HCT116 (cell line): Measurements from ENCODE around the gene ADGRG4. TPM values are rescaled to one million over a fixed set of nuclear protein-coding genes. Genes with fewer than 3 reads are reported as not detected.

Experiments used
- ATAC-seq: fragments of 200-7000 bp; cut with Tn5 transposase; 2 replicates; pipeline ENCODE4 v1.9.1; 2020; ENCODE audit warnings: mild to moderate bottlenecking, moderate library complexity
- BruUV-seq: library from RNA; stranded (reverse); fragments of 400-500 nt; replicated peaks from 2 replicates; lab custom pipeline; 2021; lab: Mats Ljungman, UMichigan
- CTCF ChIA-PET: fragments of 300-600 bp; sonication (Branson Sonifier 250); formaldehyde crosslinking; loops from one replicate; lab custom pipeline; 2021; ENCODE audit warnings: antibody characterized with exemption; lab: Charles Lee
- POLR2A ChIA-PET: fragments of 300-600, 350-600 bp; sonication (Branson Sonifier 250); formaldehyde crosslinking; loops from one replicate; lab custom pipeline; 2021; ENCODE audit warnings: antibody characterized with exemption; lab: Charles Lee
- RAD21 ChIA-PET, 2 experiments: fragments of 300-600 bp; sonication (Branson Sonifier 250); formaldehyde crosslinking; loops; one replicate each; lab custom pipeline; 2023; ENCODE audit warnings: low total read pairs in 2 of 2; ENCODE audit not compliant: uncharacterized antibody in 2 of 2, unreplicated experiment in 2 of 2, low non-redundant PET in 1 of 2; lab: Charles Lee
- DNase-seq: peaks from one replicate; pipeline ENCODE4 v3.0.0-alpha.2; 2010; ENCODE audit warnings: low read depth, low spot score
- H2AFZ ChIP-seq: fragments of 200-600 bp; shearing (Covaris generic), sonication (generic); 2 replicates; pipeline ENCODE4 v1.6.1; 2017; ENCODE audit warnings: low read depth, mixed run types, mixed read lengths, antibody characterized with exemption, low read length; ENCODE audit not compliant: poor library complexity, severe bottlenecking
- H3K27ac ChIP-seq: 2 replicates; pipeline ENCODE4 v1.5.1; 2012; ENCODE audit warnings: low read depth, low read length
- H3K27me3 ChIP-seq: fragments of 200-600 bp; sonication (generic); 2 replicates; pipeline ENCODE4 v1.6.1; 2016; ENCODE audit warnings: mixed run types, low read length, mixed read lengths; ENCODE audit not compliant: insufficient read depth
- H3K36me3 ChIP-seq, 2 experiments: fragments of 200-500 bp in 1 of 2; fragments of 200-600 bp in 1 of 2; sonication (Bioruptor generic) in 1 of 2; sonication (generic) in 1 of 2; 2 replicates each; pipeline versions ENCODE4 v1.5.1 to v1.6.1; 2014 to 2016; ENCODE audit warnings: low read length in 2 of 2, inconsistent platforms in 1 of 2, mixed read lengths in 1 of 2, mixed run types in 1 of 2; ENCODE audit not compliant: insufficient read depth in 2 of 2, control insufficient read depth in 1 of 2
- H3K4me1 ChIP-seq, 2 experiments: fragments of 200-600 bp in 1 of 2; sonication (generic) in 1 of 2; 2 replicates each; pipeline versions ENCODE4 v1.5.1 to v1.6.1; 2012 to 2017; ENCODE audit warnings: low read length in 2 of 2, inconsistent platforms in 1 of 2, mild to moderate bottlenecking in 1 of 2, mixed read lengths in 1 of 2, mixed run types in 1 of 2, moderate library complexity in 1 of 2; ENCODE audit not compliant: insufficient read depth in 2 of 2, control insufficient read depth in 1 of 2
- H3K4me2 ChIP-seq: fragments of 200-600 bp; sonication (generic); 2 replicates; pipeline ENCODE4 v1.6.1; 2017; ENCODE audit warnings: mixed run types, low read length, mixed read lengths
- H3K4me3 ChIP-seq, 2 experiments: fragments of 200-600 bp in 1 of 2; sonication (generic) in 1 of 2; replicated peaks in 1 of 2; 2 replicates each; pipeline ENCODE4 v1.5.1; 2011 to 2016; ENCODE audit warnings: low read length in 2 of 2, control low read depth in 1 of 2, low read depth in 1 of 2, mild to moderate bottlenecking in 1 of 2, mixed read lengths in 1 of 2, mixed run types in 1 of 2
- H3K79me2 ChIP-seq: fragments of 200-600 bp; sonication (generic); 2 replicates; pipeline ENCODE4 v1.6.1; 2017; ENCODE audit warnings: mild to moderate bottlenecking, mixed run types, low read length, moderate library complexity, mixed read lengths; ENCODE audit not compliant: insufficient read depth
- H3K9ac ChIP-seq: fragments of 200-600 bp; sonication (generic); 2 replicates; pipeline ENCODE4 v1.6.1; 2016; ENCODE audit warnings: low read length, mixed read lengths
- H3K9me2 ChIP-seq: fragments of 200-600 bp; sonication (generic), shearing (Covaris generic); 2 replicates; pipeline ENCODE4 v1.6.1; 2017; ENCODE audit warnings: mixed run types, mild to moderate bottlenecking, moderate library complexity; ENCODE audit not compliant: insufficient read depth
- H3K9me3 ChIP-seq, 2 experiments: fragments of 200-500 bp in 1 of 2; fragments of 200-600 bp in 1 of 2; sonication (Bioruptor generic) in 1 of 2; sonication (generic) in 1 of 2; 2 replicates each; pipeline ENCODE4 v1.6.1; 2014 to 2017; ENCODE audit warnings: low read length in 2 of 2, mixed read lengths in 2 of 2, inconsistent platforms in 1 of 2, low read depth in 1 of 2, mild to moderate bottlenecking in 1 of 2, mixed run types in 1 of 2, moderate library complexity in 1 of 2; ENCODE audit not compliant: control insufficient read depth in 1 of 2, insufficient read depth in 1 of 2
- H4K20me1 ChIP-seq: fragments of 200-600 bp; sonication (generic), shearing (Covaris generic); 2 replicates; pipeline ENCODE4 v1.6.1; 2017; ENCODE audit warnings: mixed run types, mild to moderate bottlenecking, moderate library complexity; ENCODE audit not compliant: insufficient read depth
- CBX3 ChIP-seq: IDR thresholded peaks from 2 replicates; pipeline ENCODE4 v1.6.1; 2012; ENCODE audit warnings: low read depth
- CEBPB ChIP-seq: IDR thresholded peaks from 2 replicates; pipeline ENCODE4 v1.6.1; 2012; ENCODE audit warnings: low read depth
- EGR1 ChIP-seq: IDR thresholded peaks from 2 replicates; pipeline ENCODE4 v1.6.1; 2012; ENCODE audit warnings: low read depth
- ELF1 ChIP-seq: IDR thresholded peaks from 2 replicates; pipeline ENCODE4 v1.6.1; 2012; ENCODE audit warnings: low read depth, borderline replicate concordance
- EZH2 ChIP-seq: fragments of 200-600 bp; sonication (generic); IDR thresholded peaks from 2 replicates; pipeline ENCODE4 v1.6.1; 2017; ENCODE audit warnings: antibody characterized with exemption, mixed run types
- EZH2phosphoT487 ChIP-seq: fragments of 200-600 bp; IDR thresholded peaks from 2 replicates; pipeline ENCODE4 v1.6.1; 2018; ENCODE audit warnings: antibody characterized with exemption, borderline replicate concordance
- FOSL1 ChIP-seq: IDR thresholded peaks from 2 replicates; pipeline ENCODE4 v1.6.1; 2012; ENCODE audit warnings: low read depth
- POLR2AphosphoS5 ChIP-seq: IDR thresholded peaks from 2 replicates; pipeline ENCODE4 v1.6.1; 2011; ENCODE audit warnings: mild to moderate bottlenecking, low read depth, low read length, moderate library complexity
- RAD21 ChIP-seq: IDR thresholded peaks from 2 replicates; pipeline ENCODE4 v1.6.1; 2012; ENCODE audit warnings: low read depth, mild to moderate bottlenecking
- SP1 ChIP-seq: IDR thresholded peaks from 2 replicates; pipeline ENCODE4 v1.6.1; 2012; ENCODE audit warnings: low read depth
- SRF ChIP-seq: IDR thresholded peaks from 2 replicates; pipeline ENCODE4 v1.6.1; 2012; ENCODE audit warnings: low read depth
- TCF7L2 ChIP-seq: IDR thresholded peaks from 2 replicates; pipeline ENCODE4 v1.7.0; 2011; ENCODE audit warnings: borderline replicate concordance, inconsistent platforms; ENCODE audit not compliant: insufficient read depth, insufficient read length; ENCODE audit errors: extremely low read depth
- YY1 ChIP-seq: IDR thresholded peaks from 2 replicates; pipeline ENCODE4 v1.6.1; 2011; ENCODE audit warnings: low read length, low read depth, moderate library complexity, mild to moderate bottlenecking; ENCODE audit not compliant: insufficient replicate concordance; ENCODE audit errors: extremely low read depth
- ZNF274 ChIP-seq: fragments of 200-500 bp; sonication (Bioruptor generic); IDR thresholded peaks from 2 replicates; pipeline ENCODE4 v1.6.1; 2014; ENCODE audit warnings: mild to moderate bottlenecking, low read depth, low read length, inconsistent platforms
- intact Hi-C: fragments of 100-400 bp; cut with micrococcal nuclease; formaldehyde crosslinking; loops from 2 replicates; pipeline ENCODE4 v1.10.0; 2022
- total RNA-seq: library from RNA; stranded (reverse); gene quantifications from one replicate; pipeline ENCODE4 v1.2.1, GENCODE V29; 2021; ENCODE audit not compliant: unreplicated experiment
- TF ChIP-seq, protein P1 (sequence below): IDR thresholded peaks from 2 replicates; pipeline ENCODE4 v1.6.1; 2011; ENCODE audit warnings: mild to moderate bottlenecking, low read length, moderate library complexity; ENCODE audit not compliant: insufficient replicate concordance; ENCODE audit errors: extremely low read depth
- TF ChIP-seq, protein P2 (sequence below): IDR thresholded peaks from 2 replicates; pipeline ENCODE4 v1.6.1; 2012
- TF ChIP-seq, protein P3 (sequence below): IDR thresholded peaks from 2 replicates; pipeline ENCODE4 v1.6.1; 2012
- TF ChIP-seq, protein P4 (sequence below): IDR thresholded peaks from 2 replicates; pipeline ENCODE4 v1.6.1; 2012; ENCODE audit warnings: low read depth

The ADGRG4 gene
- total RNA-seq, 1 experiment from 2014 or later = not detected

DNA sequence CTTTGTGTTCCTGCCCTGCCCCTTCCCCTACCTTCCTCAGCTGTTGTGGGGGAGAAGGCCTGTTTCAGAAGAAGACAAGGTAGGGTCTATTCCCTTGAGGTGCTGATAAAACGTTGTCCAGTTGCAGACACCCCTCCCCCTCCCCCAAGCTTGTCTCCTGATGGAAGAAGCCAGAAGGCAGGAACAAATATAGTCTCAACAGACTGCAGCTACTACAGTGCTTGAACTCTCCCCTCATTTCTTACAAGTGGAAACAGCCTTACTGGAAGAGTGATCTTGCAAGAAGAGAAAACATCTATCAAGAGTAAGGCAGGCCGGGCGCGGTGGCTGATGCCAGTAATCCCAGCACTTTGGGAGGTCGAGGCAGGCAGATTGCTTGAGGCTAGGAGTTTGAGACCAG, 38.5 kb upstream of the ADGRG4 start (continued):
- TF ChIP-seq, protein P1, sequence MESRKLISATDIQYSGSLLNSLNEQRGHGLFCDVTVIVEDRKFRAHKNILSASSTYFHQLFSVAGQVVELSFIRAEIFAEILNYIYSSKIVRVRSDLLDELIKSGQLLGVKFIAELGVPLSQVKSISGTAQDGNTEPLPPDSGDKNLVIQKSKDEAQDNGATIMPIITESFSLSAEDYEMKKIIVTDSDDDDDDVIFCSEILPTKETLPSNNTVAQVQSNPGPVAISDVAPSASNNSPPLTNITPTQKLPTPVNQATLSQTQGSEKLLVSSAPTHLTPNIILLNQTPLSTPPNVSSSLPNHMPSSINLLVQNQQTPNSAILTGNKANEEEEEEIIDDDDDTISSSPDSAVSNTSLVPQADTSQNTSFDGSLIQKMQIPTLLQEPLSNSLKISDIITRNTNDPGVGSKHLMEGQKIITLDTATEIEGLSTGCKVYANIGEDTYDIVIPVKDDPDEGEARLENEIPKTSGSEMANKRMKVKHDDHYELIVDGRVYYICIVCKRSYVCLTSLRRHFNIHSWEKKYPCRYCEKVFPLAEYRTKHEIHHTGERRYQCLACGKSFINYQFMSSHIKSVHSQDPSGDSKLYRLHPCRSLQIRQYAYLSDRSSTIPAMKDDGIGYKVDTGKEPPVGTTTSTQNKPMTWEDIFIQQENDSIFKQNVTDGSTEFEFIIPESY = no peak
- TF ChIP-seq, protein P2, sequence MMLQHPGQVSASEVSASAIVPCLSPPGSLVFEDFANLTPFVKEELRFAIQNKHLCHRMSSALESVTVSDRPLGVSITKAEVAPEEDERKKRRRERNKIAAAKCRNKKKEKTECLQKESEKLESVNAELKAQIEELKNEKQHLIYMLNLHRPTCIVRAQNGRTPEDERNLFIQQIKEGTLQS = no peak
- TF ChIP-seq EZH2phosphoT487 (no peak), EGR1 (no peak)
- TF ChIP-seq, protein P3, sequence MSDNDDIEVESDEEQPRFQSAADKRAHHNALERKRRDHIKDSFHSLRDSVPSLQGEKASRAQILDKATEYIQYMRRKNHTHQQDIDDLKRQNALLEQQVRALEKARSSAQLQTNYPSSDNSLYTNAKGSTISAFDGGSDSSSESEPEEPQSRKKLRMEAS = no peak

DNA sequence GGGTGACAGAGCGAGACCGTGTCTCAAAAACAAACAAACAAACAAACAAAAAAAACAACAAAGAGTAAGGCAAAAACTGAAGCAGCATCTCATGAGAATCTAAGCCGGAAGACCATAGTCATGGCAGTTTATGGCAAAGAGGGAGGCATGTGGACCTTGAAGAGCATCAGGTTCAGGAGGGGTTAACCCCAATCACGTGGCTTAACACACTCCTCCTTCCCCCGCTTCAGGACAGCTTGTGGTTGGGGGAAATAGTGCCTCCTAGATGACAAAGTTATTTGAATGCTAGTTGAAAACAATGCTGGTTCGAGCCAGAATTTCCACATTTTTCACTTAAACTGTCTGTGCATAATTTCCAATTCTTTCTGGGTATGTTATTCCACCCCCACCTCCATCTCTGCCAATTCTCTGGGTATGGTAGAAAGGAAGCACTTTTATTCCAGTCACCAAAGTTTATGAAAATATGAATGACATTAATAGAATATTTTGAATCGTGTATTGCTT, 37.9 kb upstream of the ADGRG4 start:
- no peak overlapping the region for H3K27ac ChIP-seq
- no peaks in the 10 kb centered on the region for H3K9me3 ChIP-seq
- H2AFZ ChIP-seq = no peak overlapping the region
- DNase-seq = no peak
- POLR2A ChIA-PET = no interaction called here
- intact Hi-C loops = loop anchor here (10.0 kb wide), 1 partner anchor 98 kb away; no protein-coding TSS in a partner anchor
- H3K9me2 ChIP-seq = no peaks in the 10 kb centered on the region
- H3K9ac ChIP-seq = no peak overlapping the region
- CTCF ChIA-PET = no interaction called here
- no peaks in the 10 kb centered on the region for H3K79me2 ChIP-seq
- H3K27me3 ChIP-seq = no peaks in the 10 kb centered on the region
- no peak for ATAC-seq
- BruUV-seq = no TSS peak
- H4K20me1 ChIP-seq = no peaks in the 10 kb centered on the region
- no peaks in the 10 kb centered on the region for H3K36me3 ChIP-seq
- H3K4me2 ChIP-seq = no peak overlapping the region
- RAD21 ChIA-PET = no interaction called here
- peaks cover 0 to 7% of the 10 kb centered on the region in 2 experiments; a peak in 2 of 4 replicates for H3K4me1 ChIP-seq
- H3K4me3 ChIP-seq = no peak overlapping the region
- no peak for TF ChIP-seq TCF7L2
- TF ChIP-seq POLR2AphosphoS5 = no peak
- TF ChIP-seq SRF = no peak
- no peak for TF ChIP-seq EZH2
- no peak for TF ChIP-seq CBX3
- TF ChIP-seq YY1 = no peak
- no peak for TF ChIP-seq ELF1
- no peak for TF ChIP-seq FOSL1
- no peak for TF ChIP-seq ZNF274
- TF ChIP-seq SP1 = no peak
- TF ChIP-seq RAD21 = no peak
- no peak for TF ChIP-seq CEBPB
- TF ChIP-seq, protein P1 = no peak
- TF ChIP-seq, protein P4, sequence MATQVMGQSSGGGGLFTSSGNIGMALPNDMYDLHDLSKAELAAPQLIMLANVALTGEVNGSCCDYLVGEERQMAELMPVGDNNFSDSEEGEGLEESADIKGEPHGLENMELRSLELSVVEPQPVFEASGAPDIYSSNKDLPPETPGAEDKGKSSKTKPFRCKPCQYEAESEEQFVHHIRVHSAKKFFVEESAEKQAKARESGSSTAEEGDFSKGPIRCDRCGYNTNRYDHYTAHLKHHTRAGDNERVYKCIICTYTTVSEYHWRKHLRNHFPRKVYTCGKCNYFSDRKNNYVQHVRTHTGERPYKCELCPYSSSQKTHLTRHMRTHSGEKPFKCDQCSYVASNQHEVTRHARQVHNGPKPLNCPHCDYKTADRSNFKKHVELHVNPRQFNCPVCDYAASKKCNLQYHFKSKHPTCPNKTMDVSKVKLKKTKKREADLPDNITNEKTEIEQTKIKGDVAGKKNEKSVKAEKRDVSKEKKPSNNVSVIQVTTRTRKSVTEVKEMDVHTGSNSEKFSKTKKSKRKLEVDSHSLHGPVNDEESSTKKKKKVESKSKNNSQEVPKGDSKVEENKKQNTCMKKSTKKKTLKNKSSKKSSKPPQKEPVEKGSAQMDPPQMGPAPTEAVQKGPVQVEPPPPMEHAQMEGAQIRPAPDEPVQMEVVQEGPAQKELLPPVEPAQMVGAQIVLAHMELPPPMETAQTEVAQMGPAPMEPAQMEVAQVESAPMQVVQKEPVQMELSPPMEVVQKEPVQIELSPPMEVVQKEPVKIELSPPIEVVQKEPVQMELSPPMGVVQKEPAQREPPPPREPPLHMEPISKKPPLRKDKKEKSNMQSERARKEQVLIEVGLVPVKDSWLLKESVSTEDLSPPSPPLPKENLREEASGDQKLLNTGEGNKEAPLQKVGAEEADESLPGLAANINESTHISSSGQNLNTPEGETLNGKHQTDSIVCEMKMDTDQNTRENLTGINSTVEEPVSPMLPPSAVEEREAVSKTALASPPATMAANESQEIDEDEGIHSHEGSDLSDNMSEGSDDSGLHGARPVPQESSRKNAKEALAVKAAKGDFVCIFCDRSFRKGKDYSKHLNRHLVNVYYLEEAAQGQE = no peak
